ENCODE measurements around the gene METTL14.

Gene METTL14

DNA sequence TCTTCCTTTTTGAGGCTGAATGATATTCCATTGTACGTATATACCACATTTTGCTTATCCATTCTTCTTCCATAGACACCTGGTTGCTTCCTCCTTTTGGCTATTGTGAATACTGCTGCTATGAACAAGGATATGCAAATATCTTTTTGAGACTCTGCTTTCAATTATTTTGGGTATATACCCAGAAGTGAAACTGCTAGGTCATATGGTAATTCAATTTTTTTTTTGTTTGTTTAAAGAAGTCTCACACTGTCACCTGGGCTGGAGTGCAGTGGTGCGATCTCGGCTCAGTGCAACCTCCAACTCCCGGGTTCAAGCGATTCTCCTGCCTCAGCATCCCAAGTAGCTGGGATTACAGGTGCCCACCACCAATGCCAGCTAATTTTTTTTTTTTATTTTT lies 75.3 kb downstream of the METTL14 start:
- DNase-seq, result no peak

DNA sequence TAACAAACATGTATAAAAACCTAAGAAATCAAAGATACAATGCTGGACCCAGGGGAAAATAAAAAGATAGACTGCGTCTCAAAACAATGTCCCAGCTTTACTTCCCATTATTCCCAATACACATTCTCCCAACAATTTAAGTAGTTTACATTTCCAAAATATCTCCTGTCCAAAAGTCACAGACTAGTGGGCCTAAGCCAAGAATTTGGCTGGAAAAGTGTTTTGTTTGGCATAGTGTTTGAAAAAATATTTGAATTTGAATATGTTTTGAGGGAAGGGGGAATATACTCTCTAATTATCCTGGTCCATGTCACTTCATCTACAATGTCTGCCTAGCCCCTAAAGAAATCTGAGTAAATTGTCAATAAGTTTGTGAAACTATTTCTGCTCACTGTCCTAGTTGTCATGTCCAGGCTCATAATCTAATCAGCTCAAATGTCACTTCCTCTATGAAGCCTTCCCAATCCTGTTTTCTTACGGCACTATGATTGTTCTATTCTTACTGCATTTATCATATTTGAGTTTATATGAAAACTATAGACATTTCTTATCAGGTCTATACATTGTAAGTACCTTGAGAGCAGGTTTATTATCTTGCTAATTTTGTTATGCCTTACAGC lies 76.3 kb downstream of the METTL14 start:
- no peak for DNase-seq

DNA sequence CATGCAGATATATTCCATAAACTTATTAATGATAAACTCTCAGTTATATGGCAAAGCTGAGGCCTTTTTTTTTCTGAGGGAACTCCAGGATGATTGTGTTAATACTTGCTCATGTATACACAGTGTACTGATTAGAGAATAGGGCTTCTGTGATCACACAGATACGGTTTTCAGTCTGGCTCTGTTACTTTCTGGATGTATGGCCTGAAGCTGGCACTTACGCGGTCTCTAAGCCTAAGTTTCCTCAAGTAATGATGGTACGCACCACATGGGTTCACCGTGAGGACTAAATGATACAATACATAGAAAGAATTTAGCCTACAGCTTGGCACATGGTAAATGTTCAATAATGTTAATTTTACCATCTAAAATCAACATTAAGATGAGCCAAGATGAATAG lies 77.0 kb downstream of the METTL14 start:
- DNase-seq, result no peak

DNA sequence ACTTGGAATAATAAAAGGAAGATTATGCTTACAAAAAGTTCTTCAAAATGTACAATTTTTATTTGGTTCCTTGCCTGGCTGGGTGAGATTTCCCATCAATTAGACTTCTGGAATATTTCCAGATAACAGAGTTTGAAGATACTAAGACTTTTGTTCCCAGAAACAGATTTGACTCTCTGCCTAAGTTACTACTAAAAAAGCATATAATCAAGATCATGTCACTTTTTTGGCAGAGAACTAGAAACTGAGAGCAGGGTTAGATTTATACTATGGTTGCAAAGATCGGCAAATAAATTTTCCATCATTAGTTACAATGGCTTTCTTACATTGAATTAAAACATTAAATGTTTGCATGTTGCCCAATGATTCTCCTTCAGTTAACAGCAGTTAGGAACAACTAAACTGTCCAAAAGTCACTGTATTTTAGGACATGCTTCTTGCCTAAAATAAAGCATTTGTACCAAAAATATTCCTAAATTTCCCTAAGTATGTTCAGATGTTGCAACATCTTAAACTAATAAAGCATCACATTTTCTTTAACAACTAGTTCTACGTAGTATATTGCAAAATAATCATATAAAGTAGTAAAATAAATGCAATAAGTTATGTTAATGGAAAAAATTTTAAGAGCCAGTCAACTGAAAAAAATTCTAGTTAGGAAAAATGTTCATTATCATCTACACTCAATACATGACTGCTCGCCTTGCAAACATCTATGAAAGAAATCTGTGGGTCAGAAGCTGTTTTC lies 77.7 kb downstream of the METTL14 start:
- DNase-seq, result no peak
